Measurements from ENCODE around the gene SRM.

The SRM gene

GRCh38 chr1:11023201-11023600, 36.6 kb downstream of the SRM start:
- TF ChIP-seq REST (IDR thresholded peaks at IDR 0.05; ENCODE audit: insufficient read depth in 1 of 2, low read depth in 2 of 2, low read length in 2 of 2) = no peak

- no peak for TF ChIP-seq POLR2AphosphoS5 (IDR thresholded peaks at IDR 0.05; ENCODE audit: low read depth, low read length)
- no peak for TF ChIP-seq FOXP2 (optimal IDR thresholded peaks at IDR 0.05; ENCODE audit: borderline replicate concordance, extremely low read depth, extremely low read length, insufficient read depth)
- no peak for TF ChIP-seq TAF1 (IDR thresholded peaks at IDR 0.05; ENCODE audit: borderline replicate concordance, insufficient read depth, low read length)
- no peak for TF ChIP-seq SIN3A (IDR thresholded peaks at IDR 0.05; ENCODE audit: borderline replicate concordance, insufficient read depth, low read length)
- no peak for TF ChIP-seq REST (IDR thresholded peaks at IDR 0.05; ENCODE audit: insufficient read depth in 1 of 2, low read depth in 2 of 2, low read length in 2 of 2)
Measured at GRCh38 chr1:11019971-11020370, 39.8 kb downstream of the SRM start.

GRCh38 chr1:11013160-11013531, 46.7 kb downstream of the SRM start:
- TF ChIP-seq TAF1 (IDR thresholded peaks at IDR 0.05; ENCODE audit: borderline replicate concordance, insufficient read depth, low read length) = no peak
- no peak for TF ChIP-seq FOXP2 (optimal IDR thresholded peaks at IDR 0.05; ENCODE audit: borderline replicate concordance, extremely low read depth, extremely low read length, insufficient read depth)
- no peak for TF ChIP-seq REST (IDR thresholded peaks at IDR 0.05; ENCODE audit: insufficient read depth in 1 of 2, low read depth in 2 of 2, low read length in 2 of 2)
- no peak for TF ChIP-seq POLR2AphosphoS5 (IDR thresholded peaks at IDR 0.05; ENCODE audit: low read depth, low read length)

GRCh38 chr1:11012260-11013159, 47.3 kb downstream of the SRM start, which contains the start of gene TARDBP:
Gene TARDBP, plus strand, starts transcription at chr1:11012654. Its CDS starts 1,074 bp downstream, at chr1:11013728.
- TF ChIP-seq REST (IDR thresholded peaks at IDR 0.05; ENCODE audit: insufficient read depth in 1 of 2, low read depth in 2 of 2, low read length in 2 of 2) (peak in 1 of 2 experiments; percentile 46; a peak in 1 of 4 replicates), FOXP2 (optimal IDR thresholded peaks at IDR 0.05; ENCODE audit: borderline replicate concordance, extremely low read depth, extremely low read length, insufficient read depth) (peak; percentile 4), SIN3A (IDR thresholded peaks at IDR 0.05; ENCODE audit: borderline replicate concordance, insufficient read depth, low read length) (no peak), TAF1 (IDR thresholded peaks at IDR 0.05; ENCODE audit: borderline replicate concordance, insufficient read depth, low read length) (peak; percentile 89), POLR2AphosphoS5 (IDR thresholded peaks at IDR 0.05; ENCODE audit: low read depth, low read length) (peak; percentile 70)

Measured in PFSK-1 (cell line).